ENCODE measurements around the gene PPP5C. TPM values are rescaled to one million over a fixed set of nuclear protein-coding genes. Genes with fewer than 3 reads are reported as not detected.

PPP5C gene
- total and polyA plus RNA-seq, 2 of the 8 experiments (the other 6 are each of a cell fraction or from before 2014, with no cell fraction given), result 112 to 156 TPM

DNA sequence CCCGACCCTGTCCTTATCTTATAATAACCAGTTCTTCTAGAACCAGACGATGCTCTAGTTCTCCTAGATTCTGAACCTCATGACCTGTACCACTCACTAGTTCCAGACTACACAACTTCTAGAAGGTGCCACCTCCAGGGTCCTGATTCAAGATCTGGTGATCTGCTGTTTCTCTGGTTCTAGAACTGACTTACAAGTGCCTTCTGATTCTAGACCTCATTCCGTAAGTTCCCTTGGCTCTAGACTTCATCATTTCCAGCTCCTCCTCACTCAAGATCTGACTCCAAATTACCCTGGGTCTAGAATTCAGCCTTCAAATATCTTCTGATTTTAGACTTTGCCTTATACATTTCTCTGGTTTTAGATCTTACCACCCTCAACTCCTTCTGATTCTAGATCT lies 5.0 kb upstream of the PPP5C start:
- H3K27me3 ChIP-seq (replicated peaks in 1 of 4; ENCODE audit: control insufficient read depth in 3 of 4, extremely low read depth in 1 of 4, insufficient read depth in 3 of 4, low read length in 3 of 4), result no peaks in the 10 kb centered on the region
- no peak overlapping the region for H3K9ac ChIP-seq (replicated peaks in 1 of 4; ENCODE audit: extremely low read depth in 1 of 4, low read depth in 3 of 4, low read length in 3 of 4)
- H2BK15ac ChIP-seq (ENCODE audit: low read length), result no peak overlapping the region
- H3K18ac ChIP-seq (ENCODE audit: extremely low read depth, low read length), result no peak overlapping the region
- no peak overlapping the region for H2AFZ ChIP-seq (ENCODE audit: low read length)
- H4K91ac ChIP-seq (replicated peaks; ENCODE audit: insufficient read length, low read length), result no peak overlapping the region
- no peak overlapping the region for H2BK5ac ChIP-seq (ENCODE audit: low read depth, low read length)
- POLR2A ChIA-PET (ENCODE audit: partially characterized antibody), result interaction anchor here (0.7 to 2.2 kb wide), 2 partner anchors 12 to 70 kb away, joined by 3 to 7 read pairs; no protein-coding TSS in a partner anchor
- no peak overlapping the region for H2BK12ac ChIP-seq (ENCODE audit: low read depth, low read length)
- H3K79me2 ChIP-seq (ENCODE audit: control insufficient read depth in 1 of 2, insufficient read depth in 2 of 2, low read length in 2 of 2), result no peaks in the 10 kb centered on the region
- no peaks in the 10 kb centered on the region for H4K20me1 ChIP-seq (replicated peaks in 1 of 2; ENCODE audit: control insufficient read depth in 1 of 2, insufficient read depth in 2 of 2, low read length in 2 of 2)
- H3K36me3 ChIP-seq (ENCODE audit: control insufficient read depth in 2 of 4, insufficient read depth in 4 of 4, low read length in 3 of 4), result peaks cover 0 to 14% (median 6%) of the 10 kb centered on the region in 4 experiments; a peak in 4 of 8 replicates
- H4K5ac ChIP-seq (ENCODE audit: insufficient read length, low read depth, low read length), result no peak overlapping the region
- H3K4ac ChIP-seq (replicated peaks; ENCODE audit: insufficient read length, low read depth, low read length), result no peak overlapping the region
- H3K27ac ChIP-seq (ENCODE audit: low read depth, low read length), result no peak overlapping the region
- H2BK20ac ChIP-seq (ENCODE audit: low read length), result no peak overlapping the region
- H3K4me2 ChIP-seq (ENCODE audit: insufficient read depth in 1 of 2, low read depth in 2 of 2, low read length in 2 of 2), result no peak overlapping the region
- H3K4me3 ChIP-seq (ENCODE audit: extremely low read depth in 1 of 4, insufficient read depth in 2 of 4, low read depth in 3 of 4, low read length in 4 of 4), result no peak overlapping the region
- no peak overlapping the region for H3K14ac ChIP-seq (ENCODE audit: insufficient read length)
- H4K8ac ChIP-seq (ENCODE audit: extremely low read depth, insufficient read depth, low read length), result no peak overlapping the region
- H3K4me1 ChIP-seq (replicated peaks in 1 of 4; ENCODE audit: control insufficient read depth in 3 of 4, insufficient read depth in 4 of 4, low read length in 3 of 4), result peaks cover 0 to 3% (median 1%) of the 10 kb centered on the region in 4 experiments; a peak in 2 of 7 replicates
- DNase-seq (ENCODE audit: low read depth in 1 of 2, low spot score in 2 of 2) (no peak), FAIRE-seq (no peak)
- H2BK120ac ChIP-seq (replicated peaks; ENCODE audit: low read depth, low read length), result no peak overlapping the region
- no peaks in the 10 kb centered on the region; the same call in 1 of the 2 replicates for H3K23me2 ChIP-seq (ENCODE audit: low read depth, low read length)
- CTCF ChIA-PET (ENCODE audit: partially characterized antibody), result interaction anchor here (1.4 kb wide), 1 partner anchor 61 kb away, joined by 3 read pairs; no protein-coding TSS in a partner anchor
- TF ChIP-seq SIN3A (conservative IDR thresholded peaks at IDR 0.05 in 1 of 2, IDR thresholded peaks at IDR 0.05 in 1 of 2; ENCODE audit: low read depth in 1 of 2, low read length in 2 of 2) (no peak), MAFK (IDR thresholded peaks at IDR 0.05; ENCODE audit: low read depth, low read length) (no peak)
- H3K56ac ChIP-seq (replicated peaks; ENCODE audit: insufficient read length, low read depth, low read length), result no peak overlapping the region
- WGBS, 2 experiments (ENCODE audit: extremely low coverage in 1 of 2, insufficient coverage in 1 of 2, insufficient read length in 1 of 2, insufficient replicate concordance in 2 of 2, low coverage in 1 of 2, low lambda C conversion rate in 2 of 2, missing lambda C conversion rate in 1 of 2), result 91% methylated on average over 3 of the region's 3 CpGs; no CpG with 5 or more reads in 1 of the 2 experiments
- peaks cover 0 to 2% of the 10 kb centered on the region in 2 experiments; a peak in 1 of 4 replicates for H3K9me3 ChIP-seq (ENCODE audit: insufficient read depth in 2 of 2, low read depth in 1 of 2, low read length in 1 of 2)
- no peak overlapping the region for H2AK5ac ChIP-seq (ENCODE audit: low read depth, low read length)
- no peak overlapping the region for H3K23ac ChIP-seq (ENCODE audit: insufficient read length)
- no peaks in the 10 kb centered on the region for H3K79me1 ChIP-seq (ENCODE audit: low read depth, low read length)

Data from H1 (cell line).